IMR-90 (cell line): ENCODE measurements around the gene BBIP1. TPM values are rescaled to one million over a fixed set of nuclear protein-coding genes. Genes with fewer than 3 reads are reported as not detected.

Experiments used
- ATAC-seq: fragments of 200-7000 bp; cut with Tn5 transposase; 2 replicates; pipeline ENCODE4 v1.9.1; 2020; ENCODE audit warnings: low read depth, mild to moderate bottlenecking, moderate library complexity
- BruUV-seq: library from RNA; stranded (reverse); fragments of 400-500 nt; replicated peaks from 2 replicates; lab custom pipeline; 2021; lab: Mats Ljungman, UMichigan
- CTCF ChIA-PET: fragments of 300-600 bp; formaldehyde crosslinking; extraction: SDS; loops from one replicate; lab custom pipeline; 2021; ENCODE audit warnings: antibody characterized with exemption; lab: Yijun Ruan, JAX
- POLR2A ChIA-PET: fragments of 300-600 bp; sonication (Branson Sonifier 250); formaldehyde crosslinking; loops from one replicate; lab custom pipeline; 2022; ENCODE audit warnings: antibody characterized with exemption; ENCODE audit not compliant: unreplicated experiment; lab: Charles Lee
- DNase-seq: peaks from one replicate; pipeline ENCODE4 v3.0.0; 2013
- H2AFZ ChIP-seq: replicated peaks from 2 replicates; pipeline ENCODE3; 2013; ENCODE audit warnings: low read length, mild to moderate bottlenecking; ENCODE audit not compliant: poor library complexity
- H2AK5ac ChIP-seq: 2 replicates; pipeline ENCODE4 v1.6.1; 2013; ENCODE audit warnings: low read depth, low read length, inconsistent platforms
- H2AK9ac ChIP-seq: replicated peaks from 2 replicates; pipeline ENCODE3; 2013; ENCODE audit warnings: mild to moderate bottlenecking, low read depth, low read length, moderate library complexity; ENCODE audit not compliant: poor library complexity
- H2BK120ac ChIP-seq: 2 replicates; pipeline ENCODE4 v1.6.1; 2013; ENCODE audit warnings: low read depth, low read length, inconsistent platforms
- H2BK15ac ChIP-seq: 3 replicates; pipeline ENCODE4 v1.6.1; 2013; ENCODE audit warnings: low read depth, low read length, inconsistent platforms
- H2BK20ac ChIP-seq: 2 replicates; pipeline ENCODE4 v1.6.1; 2013; ENCODE audit warnings: low read depth, mild to moderate bottlenecking, inconsistent platforms, low read length, moderate library complexity
- H2BK5ac ChIP-seq: 2 replicates; pipeline ENCODE4 v1.6.1; 2013; ENCODE audit warnings: mild to moderate bottlenecking, low read depth, low read length, inconsistent platforms; ENCODE audit not compliant: poor library complexity, severe bottlenecking
- H3K14ac ChIP-seq: replicated peaks from 2 replicates; pipeline ENCODE4 v1.6.1; 2013; ENCODE audit warnings: low read depth, low read length, inconsistent platforms
- H3K18ac ChIP-seq: 2 replicates; pipeline ENCODE4 v1.6.1; 2013; ENCODE audit warnings: low read depth, low read length, control low read depth
- H3K23ac ChIP-seq: 2 replicates; pipeline ENCODE4 v1.6.1; 2013; ENCODE audit warnings: low read depth, low read length, inconsistent platforms
- H3K27ac ChIP-seq: 2 replicates; pipeline ENCODE4 v1.5.1; 2013; ENCODE audit warnings: mild to moderate bottlenecking, control low read depth, low read length; ENCODE audit not compliant: insufficient read depth
- H3K27me3 ChIP-seq: 2 replicates; pipeline ENCODE4 v1.6.1; 2013; ENCODE audit warnings: low read length; ENCODE audit not compliant: control insufficient read depth, insufficient read depth
- H3K36me3 ChIP-seq: 2 replicates; pipeline ENCODE4 v1.6.1; 2013; ENCODE audit warnings: low read length, mixed read lengths; ENCODE audit not compliant: control insufficient read depth, insufficient read depth
- H3K4ac ChIP-seq: 2 replicates; pipeline ENCODE4 v1.6.1; 2013; ENCODE audit warnings: low read depth, low read length, inconsistent platforms
- H3K4me1 ChIP-seq: 2 replicates; pipeline ENCODE4 v1.6.1; 2013; ENCODE audit warnings: low read length, mixed read lengths; ENCODE audit not compliant: control insufficient read depth, insufficient read depth
- H3K4me2 ChIP-seq: 2 replicates; pipeline ENCODE4 v1.6.1; 2013; ENCODE audit warnings: low read depth, mild to moderate bottlenecking, control low read depth, low read length, moderate library complexity
- H3K4me3 ChIP-seq: 2 replicates; pipeline ENCODE4 v1.5.1; 2013; ENCODE audit warnings: low read depth, mild to moderate bottlenecking, control low read depth, low read length, moderate library complexity; ENCODE audit not compliant: insufficient read depth
- H3K56ac ChIP-seq: 2 replicates; pipeline ENCODE4 v1.6.1; 2013; ENCODE audit warnings: low read length, inconsistent platforms; ENCODE audit not compliant: insufficient read depth; ENCODE audit errors: extremely low read depth
- H3K79me1 ChIP-seq, 2 experiments: 2 replicates each; pipeline ENCODE4 v1.6.1; 2013; ENCODE audit warnings: low read length in 2 of 2, inconsistent platforms in 1 of 2, low read depth in 1 of 2
- H3K9ac ChIP-seq: 2 replicates; pipeline ENCODE4 v1.6.1; 2013; ENCODE audit warnings: low read depth, low read length, control low read depth
- H3K9me1 ChIP-seq: 2 replicates; pipeline ENCODE4 v1.6.1; 2013; ENCODE audit warnings: low read length, inconsistent platforms; ENCODE audit not compliant: insufficient read depth
- H3K9me3 ChIP-seq: 2 replicates; pipeline ENCODE4 v1.6.1; 2013; ENCODE audit warnings: low read length; ENCODE audit not compliant: control insufficient read depth, insufficient read depth
- H4K20me1 ChIP-seq: 2 replicates; pipeline ENCODE4 v1.6.1; 2013; ENCODE audit warnings: low read length, inconsistent platforms; ENCODE audit not compliant: insufficient read depth
- H4K5ac ChIP-seq: 2 replicates; pipeline ENCODE4 v1.6.1; 2013; ENCODE audit warnings: mild to moderate bottlenecking, low read depth, low read length, control low read depth
- H4K8ac ChIP-seq, 2 experiments: 2 replicates each; pipeline ENCODE4 v1.6.1; 2013; ENCODE audit warnings: low read depth in 2 of 2, low read length in 2 of 2, control low read depth in 1 of 2, inconsistent platforms in 1 of 2
- H4K91ac ChIP-seq: 2 replicates; pipeline ENCODE4 v1.6.1; 2013; ENCODE audit warnings: low read depth, low read length, inconsistent platforms; ENCODE audit not compliant: insufficient read depth
- CHD1 ChIP-seq: IDR thresholded peaks from 2 replicates; pipeline ENCODE4 v1.6.1; 2012; ENCODE audit warnings: low read depth, low read length, improper control_type of control experiment
- WGBS, 2 experiments: methylation state at CpG; one replicate each; pipeline versions ENCODE4 v1.1.5 to v1.1.7; 2013; ENCODE audit warnings: missing lambda C conversion rate in 2 of 2; ENCODE audit not compliant: insufficient read length in 1 of 2; ENCODE audit errors: extremely low coverage in 2 of 2; 5-methylcytosine and 5-hydroxymethylcytosine counted together
- dilution Hi-C: fragments of 300-500 bp; cut with HindIII; formaldehyde crosslinking; loops from one replicate; pipeline ENCODE4 v1.14.3; 2018; ENCODE audit warnings: low sequenced_read_pairs; ENCODE audit not compliant: unreplicated experiment
- in situ Hi-C: fragments of 300-500 bp; cut with MboI; formaldehyde crosslinking; loops from 3 replicates; pipeline ENCODE4 v1.14.3; 2019; ENCODE audit warnings: low sequenced_read_pairs, inconsistent platforms, mixed read lengths
- intact Hi-C: fragments of 100-400 bp; cut with micrococcal nuclease; formaldehyde crosslinking; loops from 2 replicates; pipeline ENCODE4 v1.10.0; 2022
- polyA plus RNA-seq, 3 experiments: library from polyadenylated mRNA; depleted of rRNA; stranded (reverse); fragments of >200 nt; gene quantifications; 2 replicates each; pipeline ENCODE4 v1.2.3, GENCODE V29; 2012; ENCODE audit warnings: low replicate concordance in 1 of 3
- total RNA-seq: library from RNA; depleted of rRNA; stranded (reverse); fragments of >200 nt; gene quantifications from 2 replicates; pipeline ENCODE4 v1.2.3, GENCODE V29; 2012

Gene BBIP1
- total and polyA plus RNA-seq, 2 of the 4 experiments (the other 2 are of a cell fraction): 17.4 to 19.9 TPM

DNA sequence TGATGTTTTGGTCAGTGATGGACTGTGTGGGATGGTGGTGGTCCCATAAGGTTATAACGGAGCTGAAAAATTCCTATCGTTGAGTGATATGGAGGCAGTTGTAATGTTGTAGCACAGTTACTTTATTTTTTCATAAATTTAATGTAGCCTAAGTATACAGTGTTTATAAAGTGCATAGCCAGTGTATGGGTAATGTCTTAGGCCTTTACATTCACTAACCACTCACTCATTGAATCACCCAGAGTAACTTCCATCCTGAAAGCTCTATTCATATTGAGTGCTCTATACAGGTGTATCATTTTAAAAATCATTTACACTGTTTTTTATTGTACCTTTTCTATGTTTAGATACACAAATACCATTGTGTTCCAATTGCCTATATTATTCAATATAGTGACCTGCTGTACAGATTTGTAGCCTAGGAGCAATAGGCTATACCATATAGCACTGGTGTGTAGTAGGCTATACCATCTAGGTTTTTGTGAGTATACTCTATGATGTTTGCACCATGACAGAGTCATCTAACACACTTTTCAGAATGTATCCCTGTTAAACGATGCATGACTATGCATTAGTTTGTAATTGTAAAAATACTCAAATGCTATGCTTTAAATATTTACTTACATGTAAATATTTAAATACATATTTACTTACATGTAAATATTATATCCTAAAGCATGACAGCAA lies 26.2 kb downstream of the BBIP1 start:
- Histone ChIP-seq H3K4me1 (peaks cover 6% of the 10 kb centered on the region), H3K4ac (no peak overlapping the region), H4K8ac (no peak overlapping the region), H2AFZ (no peak overlapping the region), H3K56ac (no peak overlapping the region), H3K9ac (no peak overlapping the region), H3K27ac (no peak overlapping the region), H3K18ac (no peak overlapping the region), H3K9me3 (no peaks in the 10 kb centered on the region), H4K91ac (no peak overlapping the region), H3K23ac (no peak overlapping the region), H2AK9ac (no peak overlapping the region), H2AK5ac (no peak overlapping the region), H2BK15ac (no peak overlapping the region), H3K27me3 (no peaks in the 10 kb centered on the region), H2BK5ac (peak overlapping the region; percentile 4), H4K20me1 (no peaks in the 10 kb centered on the region), H2BK20ac (no peak overlapping the region), H3K36me3 (peaks cover 10% of the 10 kb centered on the region), H3K4me3 (no peak overlapping the region), H3K14ac (no peak overlapping the region), H3K79me1 (peaks cover 4 to 5% of the 10 kb centered on the region in 2 experiments; a peak in 2 of 4 replicates), H4K5ac (no peak overlapping the region), H2BK120ac (no peak overlapping the region), H3K4me2 (no peak overlapping the region), H3K9me1 (no peaks in the 10 kb centered on the region)
- DNase-seq (no peak), ATAC-seq (peak; percentile 56)
- no CpG with 5 or more reads among the region's 3 CpGs for WGBS, 2 experiments
- intact Hi-C loops (loop anchor here (1.0 to 10.0 kb wide), 4 partner anchors 16 to 578 kb away; no protein-coding TSS in a partner anchor), dilution Hi-C loops (no loop called here), in situ Hi-C loops (loop anchor here (5.0 to 10.0 kb wide), 2 partner anchors 148 to 285 kb away; no protein-coding TSS in a partner anchor)
- TF ChIP-seq CHD1: no peak
- no TSS peak for BruUV-seq
- ChIA-PET POLR2A (no interaction called here), CTCF (interaction anchor here (0.6 to 1.6 kb wide), 5 partner anchors 8 to 243 kb away, joined by 3 to 8 read pairs (median 3); no protein-coding TSS in a partner anchor)
